Stimulated activated CD8-positive, alpha-beta memory T cell treated with anti-CD3 and anti-CD28 coated beads, Interleukin-7, amount 100 ng/mL, for 48 hours (primary cell): ENCODE results near the gene C1orf87.

ENCODE experiments used
- DNase-seq, 2 donors: peaks; one replicate each; pipeline ENCODE4 v3.0.0-alpha.2; 2020; ENCODE audit warnings: low read depth in 1 of 2; ENCODE audit errors: extremely low read depth in 1 of 2

Gene C1orf87

GRCh38 chr1:59952065-59952464 is 121.5 kb downstream of the C1orf87 start:
- no peak for DNase-seq

GRCh38 chr1:59949648-59950047 is 123.9 kb downstream of the C1orf87 start:
- no peak for DNase-seq

GRCh38 chr1:59948990-59949389 is 124.6 kb downstream of the C1orf87 start:
- DNase-seq = no peak

GRCh38 chr1:59947047-59947938 is 126.3 kb downstream of the C1orf87 start:
- peak in 1 of 2 donors; percentile 10 for DNase-seq

- DNase-seq = no peak
Observed at GRCh38 chr1:59945790-59946189, 127.8 kb downstream of the C1orf87 start.
